ENCODE measurements around the gene FKTN. TPM values are rescaled to one million over a fixed set of nuclear protein-coding genes. Genes with fewer than 3 reads are reported as not detected.
"Not testable (repeated sequence)": the region's sequence is repeated elsewhere in the genome, so short reads cannot be mapped to it uniquely, and the experiment has no call there.

Gene FKTN
- total RNA-seq, 2 experiments from 2014 or later, result 15.8 to 20.7 TPM

DNA sequence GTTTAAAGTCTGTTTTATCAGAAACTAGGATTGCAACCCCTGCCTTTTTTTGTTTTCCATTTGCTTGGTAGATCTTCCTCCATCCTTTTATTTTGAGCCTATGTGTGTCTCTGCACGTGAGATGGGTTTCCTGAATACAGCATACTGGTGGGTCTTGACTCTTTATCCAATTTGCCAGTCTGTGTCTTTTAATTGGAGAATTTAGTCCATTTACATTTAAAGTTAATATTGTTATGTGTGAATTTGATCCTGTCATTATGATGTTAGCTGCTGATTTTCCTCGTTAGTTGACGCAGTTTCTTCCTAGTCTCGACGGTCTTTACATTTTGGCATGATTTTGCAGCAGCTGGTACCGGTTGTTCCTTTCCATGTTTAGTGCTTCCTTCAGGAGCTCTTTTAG lies 22.0 kb downstream of the FKTN start:
- not testable (repeated sequence) for H3K9me3 Mint-ChIP-seq, DNase-seq, H3K27me3 Mint-ChIP-seq, H3K27ac Mint-ChIP-seq, H3K4me3 Mint-ChIP-seq, H3K4me1 Mint-ChIP-seq
- H3K36me3 Mint-ChIP-seq, result peaks cover 28% of the 10 kb centered on the region

DNA sequence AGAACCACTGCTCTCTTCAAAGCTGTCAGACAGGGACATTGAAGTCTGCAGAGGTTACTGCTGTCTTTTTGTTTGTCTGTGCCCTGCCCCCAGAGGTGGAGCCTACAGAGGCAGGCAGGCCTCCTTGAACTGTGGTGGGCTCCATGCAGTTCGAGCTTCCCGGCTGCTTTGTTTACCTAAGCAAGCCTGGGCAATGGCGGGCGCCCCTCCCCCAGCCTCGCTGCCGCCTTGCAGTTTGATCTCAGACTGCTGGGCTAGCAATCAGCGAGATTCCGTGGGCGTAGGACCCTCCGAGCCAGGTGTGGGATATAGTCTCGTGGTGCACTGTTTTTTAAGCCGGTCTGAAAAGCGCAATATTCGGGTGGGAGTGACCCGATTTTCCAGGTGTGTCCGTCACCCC lies 23.6 kb downstream of the FKTN start:
- DNase-seq, H3K4me3 Mint-ChIP-seq, H3K9me3 Mint-ChIP-seq, H3K4me1 Mint-ChIP-seq, H3K27ac Mint-ChIP-seq, H3K27me3 Mint-ChIP-seq: not testable (repeated sequence)
- peaks cover 16% of the 10 kb centered on the region for H3K36me3 Mint-ChIP-seq

DNA sequence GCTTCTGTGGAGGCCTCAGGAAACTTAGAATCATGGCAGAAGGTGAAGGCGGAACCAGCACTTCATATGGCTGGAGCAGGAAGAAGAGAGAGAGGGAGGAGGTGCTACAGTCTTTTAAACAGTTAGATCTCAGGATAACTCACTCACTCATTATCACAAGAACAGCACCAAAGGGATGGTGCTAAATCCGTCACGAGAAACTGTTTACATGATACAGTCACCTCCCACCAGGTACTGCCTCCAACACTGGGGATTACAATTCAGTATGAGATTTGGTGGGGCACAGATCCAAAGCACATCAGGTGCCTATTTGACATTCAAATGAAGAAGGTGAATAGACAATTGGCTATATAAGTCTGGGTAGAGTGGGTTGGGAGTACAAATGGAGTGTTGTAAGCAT lies 35.2 kb downstream of the FKTN start:
- H3K36me3 Mint-ChIP-seq, result peaks cover 25% of the 10 kb centered on the region
- H3K4me3 Mint-ChIP-seq, result no peak overlapping the region
- no peaks in the 10 kb centered on the region for H3K4me1 Mint-ChIP-seq
- DNase-seq, result no peak
- H3K27me3 Mint-ChIP-seq, result no peaks in the 10 kb centered on the region
- peaks cover 15% of the 10 kb centered on the region for H3K9me3 Mint-ChIP-seq
- H3K27ac Mint-ChIP-seq, result no peak overlapping the region

DNA sequence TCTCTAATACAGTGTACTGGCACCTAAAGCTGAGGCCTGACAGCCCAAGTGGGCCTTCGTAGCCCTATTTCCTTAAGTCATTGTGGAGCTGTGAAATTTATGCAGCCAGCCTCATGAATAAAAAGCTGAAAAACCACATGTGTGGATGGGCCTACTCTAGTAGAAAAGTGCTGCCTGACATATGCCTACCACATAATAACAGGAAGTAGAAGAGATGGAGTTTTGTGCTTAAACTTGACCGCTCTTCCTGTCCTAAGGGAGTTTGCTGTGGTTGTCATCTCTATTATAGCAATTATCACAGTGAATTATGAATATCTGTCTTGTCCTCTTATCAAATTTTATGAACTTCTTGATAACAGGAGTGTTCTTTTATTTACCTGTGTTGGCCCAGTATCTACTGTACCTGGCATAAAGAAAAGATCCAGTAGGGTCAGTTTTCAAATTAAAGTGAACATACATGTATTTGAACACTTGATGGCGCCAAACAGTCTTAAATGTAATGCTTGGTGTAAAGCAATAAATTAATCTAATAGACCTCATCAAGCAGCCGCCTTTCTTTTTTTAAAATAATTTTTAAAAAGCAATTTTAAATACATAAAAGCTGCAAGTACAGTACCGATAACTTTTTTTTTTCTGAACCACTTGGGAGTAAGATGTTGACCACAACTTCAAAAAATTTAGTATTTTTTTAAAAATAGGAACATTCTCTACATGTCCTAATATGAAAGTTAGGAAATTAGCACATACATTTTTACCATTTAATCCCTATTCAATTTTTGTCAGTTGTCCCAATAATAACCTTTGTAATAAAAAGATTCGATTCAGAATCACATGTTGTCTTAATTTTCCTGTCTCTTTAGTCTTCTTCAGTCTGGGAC lies 51.0 kb downstream of the FKTN start:
- Mint-ChIP-seq H3K27me3 (no peaks in the 10 kb centered on the region), H3K27ac (no peak overlapping the region), H3K9me3 (no peaks in the 10 kb centered on the region), H3K4me3 (no peak overlapping the region), H3K36me3 (peaks cover 26% of the 10 kb centered on the region), H3K4me1 (no peaks in the 10 kb centered on the region)
- DNase-seq, result no peak

DNA sequence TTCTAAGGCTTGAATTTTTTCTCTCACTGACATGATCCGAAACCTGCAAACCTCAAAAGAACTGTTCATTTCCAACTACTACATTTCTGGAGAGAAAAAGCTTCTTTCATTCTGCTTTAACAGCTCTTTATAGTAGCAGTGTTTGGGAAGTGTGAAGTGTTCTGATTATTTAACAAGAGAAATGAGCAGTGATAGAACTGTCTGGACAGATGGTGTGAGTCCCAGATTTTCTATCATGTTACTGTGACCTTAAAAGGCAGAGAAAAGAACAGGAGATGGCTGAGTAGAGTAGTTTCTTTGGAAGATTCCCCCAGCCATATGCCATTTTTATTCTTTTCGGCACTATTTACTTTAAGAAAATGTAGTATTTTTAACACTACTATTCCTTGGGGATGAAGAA lies 63.1 kb downstream of the FKTN start:
- H3K27ac Mint-ChIP-seq, result no peak overlapping the region
- no peaks in the 10 kb centered on the region for H3K9me3 Mint-ChIP-seq
- no peak overlapping the region for H3K4me3 Mint-ChIP-seq
- H3K27me3 Mint-ChIP-seq, result no peaks in the 10 kb centered on the region
- no peaks in the 10 kb centered on the region for H3K4me1 Mint-ChIP-seq
- no peak for DNase-seq
- peaks cover 5% of the 10 kb centered on the region for H3K36me3 Mint-ChIP-seq

DNA sequence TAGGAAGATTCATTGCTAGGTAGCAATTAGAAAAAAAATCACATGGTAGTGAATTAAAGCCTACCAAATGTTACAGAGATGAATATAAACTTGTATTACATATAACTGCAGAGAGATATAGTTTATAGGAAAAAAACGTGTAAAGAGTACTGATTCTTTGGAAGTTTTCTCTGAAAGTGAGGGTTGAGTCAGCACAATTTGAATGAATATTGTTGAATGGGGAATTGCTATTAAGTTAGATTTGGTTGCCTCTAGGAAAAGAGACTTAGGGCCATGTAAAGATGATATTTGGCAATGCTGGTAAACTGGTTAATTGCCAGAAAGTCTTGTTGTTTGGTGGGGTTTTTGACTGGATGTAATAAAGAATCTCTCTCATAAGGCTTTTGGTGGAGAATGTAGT lies 67.2 kb downstream of the FKTN start:
- Mint-ChIP-seq H3K36me3 (peaks cover 34% of the 10 kb centered on the region), H3K4me1 (no peaks in the 10 kb centered on the region)

DNA sequence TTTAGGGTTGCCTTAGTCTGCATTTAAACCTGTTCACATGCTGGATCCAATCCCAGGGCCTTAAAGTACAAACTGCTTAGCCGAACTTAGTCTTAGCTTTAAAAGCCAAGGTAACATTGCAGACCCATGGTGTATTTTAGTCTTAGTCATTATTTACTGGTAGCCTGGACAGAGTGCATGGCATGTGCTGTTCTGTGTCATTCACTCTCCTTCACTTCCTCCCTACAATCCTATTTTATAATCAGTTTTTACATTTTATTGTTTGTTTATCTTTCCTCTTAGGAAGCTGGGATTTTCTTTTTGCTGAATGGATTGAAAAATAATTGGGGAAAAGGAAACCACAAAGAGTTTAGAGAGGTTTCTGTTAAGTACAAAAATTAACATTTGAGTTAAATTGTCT lies 74.9 kb downstream of the FKTN start:
- DNase-seq, result no peak
- Mint-ChIP-seq H3K4me3 (no peak overlapping the region), H3K27me3 (no peaks in the 10 kb centered on the region), H3K9me3 (peaks cover 3% of the 10 kb centered on the region), H3K27ac (no peak overlapping the region), H3K36me3 (peaks cover 33% of the 10 kb centered on the region), H3K4me1 (no peaks in the 10 kb centered on the region)

More for the DNA sequence above, 67.2 kb downstream of the FKTN start:
- H3K27me3 Mint-ChIP-seq, result no peaks in the 10 kb centered on the region
- peaks cover 2% of the 10 kb centered on the region for H3K9me3 Mint-ChIP-seq
- H3K4me3 Mint-ChIP-seq, result no peak overlapping the region
- no peak for DNase-seq
- no peak overlapping the region for H3K27ac Mint-ChIP-seq

DNA sequence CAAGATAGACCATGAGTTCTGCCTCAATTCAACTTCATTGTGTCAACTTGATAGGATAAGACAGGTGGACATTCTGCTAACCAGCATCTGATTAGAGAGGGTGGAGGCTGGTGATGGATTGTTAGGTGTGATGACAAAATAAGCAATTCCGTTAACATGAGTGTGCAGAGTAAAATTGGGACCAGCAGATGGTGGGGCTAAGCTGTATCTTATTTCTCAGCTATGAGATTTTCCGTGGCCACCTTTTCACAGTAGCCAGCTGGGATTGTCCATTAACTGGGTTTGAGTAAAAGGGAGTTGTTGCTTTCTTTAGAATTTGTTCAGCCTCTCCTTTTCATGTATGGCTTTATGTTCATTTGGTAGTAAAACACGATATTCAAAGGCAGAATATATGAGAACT lies 75.5 kb downstream of the FKTN start:
- Mint-ChIP-seq H3K4me3 (no peak overlapping the region), H3K36me3 (peaks cover 31% of the 10 kb centered on the region), H3K27me3 (no peaks in the 10 kb centered on the region), H3K27ac (no peak overlapping the region), H3K4me1 (no peaks in the 10 kb centered on the region), H3K9me3 (peaks cover 3% of the 10 kb centered on the region)
- DNase-seq, result no peak

DNA sequence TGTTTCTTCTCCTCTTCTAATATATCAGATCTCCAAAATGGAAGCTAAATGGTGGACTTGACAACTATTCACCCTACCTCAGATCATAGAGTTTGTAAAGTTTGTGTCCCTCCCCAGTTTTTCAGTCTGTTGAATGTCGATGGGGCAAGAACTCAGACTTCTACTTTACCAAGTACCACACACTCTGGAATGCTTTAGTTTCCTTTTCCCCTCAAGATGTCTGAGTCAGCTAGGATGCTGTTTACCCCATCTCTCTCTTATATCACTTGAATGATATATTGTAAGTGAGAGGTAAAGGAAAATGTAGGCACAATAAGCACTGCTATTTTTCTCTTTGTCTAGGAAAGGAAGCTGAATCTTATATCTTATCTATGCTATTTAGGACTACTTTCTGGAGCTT lies 78.4 kb downstream of the FKTN start:
- Mint-ChIP-seq H3K27ac (no peak overlapping the region), H3K27me3 (no peaks in the 10 kb centered on the region), H3K4me1 (peaks cover 2% of the 10 kb centered on the region), H3K36me3 (peaks cover 24% of the 10 kb centered on the region), H3K4me3 (no peak overlapping the region), H3K9me3 (no peaks in the 10 kb centered on the region)
- DNase-seq, result no peak

DNA sequence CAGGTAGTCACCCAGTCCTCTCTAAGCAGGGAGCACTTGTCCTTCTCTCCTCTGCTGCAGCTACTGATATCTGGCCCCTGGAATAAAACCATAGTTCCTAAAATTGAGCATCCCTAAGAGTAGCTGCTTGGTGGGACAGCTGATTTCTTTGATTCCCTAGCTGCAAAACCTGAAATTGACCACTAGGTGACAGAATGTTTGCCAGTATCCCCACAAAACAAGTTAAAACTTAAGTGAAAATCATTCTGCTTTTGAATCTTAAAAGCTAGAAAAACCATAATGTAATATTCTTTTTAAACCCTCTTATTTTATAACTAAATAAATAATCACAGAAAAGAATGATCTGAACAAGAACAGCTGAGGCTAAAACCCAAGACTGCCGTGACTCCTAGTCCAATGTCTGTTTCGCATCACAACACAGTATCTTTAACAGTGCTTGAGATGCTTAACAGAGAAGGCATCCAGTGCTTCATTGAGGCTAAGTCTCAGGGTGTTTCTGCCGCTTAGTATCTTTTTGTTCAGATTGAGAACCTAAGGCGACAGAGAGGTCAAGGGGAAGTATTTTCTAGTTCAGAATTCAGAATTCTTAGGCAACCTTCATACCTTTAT lies 80.0 kb downstream of the FKTN start:
- H3K4me3 Mint-ChIP-seq, result no peak overlapping the region
- H3K36me3 Mint-ChIP-seq, result peaks cover 32% of the 10 kb centered on the region
- no peak overlapping the region for H3K27ac Mint-ChIP-seq
- no peaks in the 10 kb centered on the region for H3K9me3 Mint-ChIP-seq
- peaks cover 2% of the 10 kb centered on the region for H3K4me1 Mint-ChIP-seq
- no peak for DNase-seq
- no peaks in the 10 kb centered on the region for H3K27me3 Mint-ChIP-seq

DNA sequence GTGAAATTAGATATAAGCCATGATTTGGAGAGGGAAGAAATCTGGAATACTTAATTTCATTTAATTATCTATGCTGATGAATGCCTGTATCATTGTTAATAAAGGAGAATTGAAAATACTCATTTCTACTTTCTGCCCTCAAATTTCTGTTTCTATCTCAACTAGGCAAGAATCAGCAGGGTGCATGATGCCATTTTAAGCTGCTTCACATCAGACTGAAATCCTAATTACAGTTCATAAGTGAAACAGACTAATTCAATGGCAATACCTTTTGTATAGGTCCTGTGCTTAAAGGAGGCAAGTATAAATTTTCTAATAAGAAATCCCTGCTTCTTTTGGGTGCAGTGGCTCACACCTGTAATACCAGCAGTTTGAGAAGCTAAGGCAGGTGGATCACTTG lies 82.0 kb downstream of the FKTN start:
- Mint-ChIP-seq H3K27me3 (no peaks in the 10 kb centered on the region), H3K27ac (no peak overlapping the region), H3K4me3 (no peak overlapping the region), H3K36me3 (peaks cover 33% of the 10 kb centered on the region), H3K9me3 (no peaks in the 10 kb centered on the region), H3K4me1 (peaks cover 2% of the 10 kb centered on the region)
- no peak for DNase-seq

DNA sequence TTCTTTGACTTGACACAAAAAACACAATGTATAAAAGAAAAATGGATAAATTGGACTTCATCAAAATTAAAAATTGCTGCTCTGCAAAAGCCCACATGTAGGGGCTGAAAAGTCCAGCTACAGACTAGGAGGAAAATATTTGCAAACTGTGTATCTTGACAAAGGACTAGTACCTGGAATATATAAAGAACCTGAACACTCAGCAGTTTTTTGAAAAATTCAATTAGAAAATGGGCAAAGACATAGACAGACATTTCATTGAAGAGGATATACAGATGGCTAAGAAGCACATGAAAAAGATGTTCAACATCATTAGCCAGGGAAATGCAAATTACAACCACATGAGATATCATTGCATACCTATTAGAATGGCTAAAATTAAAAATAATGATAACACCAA lies 85.9 kb downstream of the FKTN start:
- H3K4me3 Mint-ChIP-seq, result no peak overlapping the region
- no peaks in the 10 kb centered on the region for H3K9me3 Mint-ChIP-seq
- no peaks in the 10 kb centered on the region for H3K27me3 Mint-ChIP-seq
- peaks cover 21% of the 10 kb centered on the region for H3K36me3 Mint-ChIP-seq
- H3K4me1 Mint-ChIP-seq, result peaks cover 2% of the 10 kb centered on the region
- H3K27ac Mint-ChIP-seq, result no peak overlapping the region
- no peak for DNase-seq

DNA sequence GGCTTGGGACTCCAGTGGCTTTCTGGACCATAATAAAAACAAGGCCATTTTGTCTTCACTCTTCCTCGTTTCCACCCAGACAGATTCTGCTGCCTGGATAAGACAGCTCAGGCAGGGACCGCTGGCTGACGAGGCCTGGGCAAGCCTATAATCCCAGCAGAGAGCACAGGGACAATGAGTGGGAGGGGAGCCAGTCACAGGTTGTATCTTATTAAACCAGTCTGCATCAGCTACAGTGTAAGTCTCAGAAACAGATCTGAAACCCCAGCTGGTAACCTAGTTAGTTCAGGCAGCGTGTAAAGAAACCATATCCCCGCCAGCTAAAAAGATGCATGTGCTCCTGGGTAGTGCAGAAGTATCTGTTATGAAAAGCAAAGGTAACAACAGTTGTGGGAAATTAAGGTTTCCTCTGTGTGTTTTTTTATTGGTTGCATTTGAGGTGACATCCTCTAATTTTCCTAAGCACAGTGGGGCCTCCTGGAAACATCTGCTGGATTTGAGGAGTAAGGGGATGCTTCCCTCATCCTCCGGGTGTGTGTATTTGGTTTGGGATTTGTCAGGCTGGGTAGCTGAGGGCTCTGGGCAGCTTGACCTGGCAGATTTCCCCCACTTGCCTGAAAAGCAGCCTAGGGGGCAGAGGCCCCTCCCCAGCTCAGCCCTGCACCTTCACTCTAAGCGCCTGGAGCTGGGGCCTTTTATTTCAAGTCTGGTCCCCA lies 89.1 kb downstream of the FKTN start:
- Mint-ChIP-seq H3K9me3 (no peaks in the 10 kb centered on the region), H3K27ac (no peak overlapping the region), H3K4me1 (no peaks in the 10 kb centered on the region), H3K27me3 (no peaks in the 10 kb centered on the region), H3K36me3 (peaks cover 5% of the 10 kb centered on the region), H3K4me3 (no peak overlapping the region)
- no peak for DNase-seq

DNA sequence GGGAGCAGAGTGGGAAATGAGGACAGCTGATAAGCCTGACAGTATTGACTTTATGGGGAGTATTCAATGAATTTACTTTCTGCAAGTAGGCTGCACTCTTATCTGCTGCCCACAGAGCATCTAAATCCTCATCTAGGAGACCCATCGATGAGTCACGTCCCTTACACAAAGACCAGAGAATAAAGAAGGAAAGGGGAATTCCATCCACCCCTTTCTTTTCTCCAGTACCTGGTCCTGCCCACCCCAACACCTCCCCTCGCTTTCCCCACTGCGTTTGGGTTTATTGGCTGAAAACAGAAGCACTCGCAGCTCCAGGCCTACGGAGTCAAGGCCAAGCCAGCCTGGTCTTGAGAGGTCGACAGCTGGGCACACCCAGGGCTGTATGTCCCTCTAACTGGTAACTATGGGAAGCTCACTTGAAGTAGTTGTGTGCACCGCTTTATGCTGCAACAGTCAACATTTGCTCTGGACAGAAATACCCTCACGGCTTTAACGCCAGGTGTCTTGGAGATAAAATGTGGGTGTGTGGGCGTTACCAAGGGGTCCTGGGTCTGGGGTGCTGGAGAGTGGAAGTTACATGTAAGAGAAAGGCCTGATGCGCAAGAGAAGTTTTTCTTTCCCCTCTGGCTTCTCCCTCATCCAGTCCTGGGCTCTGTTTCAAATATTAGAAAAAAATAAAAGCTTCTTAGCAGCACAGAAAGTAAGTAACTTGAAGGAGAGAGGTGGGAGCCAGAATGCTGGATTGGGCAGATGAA lies 89.8 kb downstream of the FKTN start:
- H3K36me3 Mint-ChIP-seq, result peaks cover 3% of the 10 kb centered on the region
- no peaks in the 10 kb centered on the region for H3K9me3 Mint-ChIP-seq
- H3K4me3 Mint-ChIP-seq, result no peak overlapping the region
- no peaks in the 10 kb centered on the region for H3K27me3 Mint-ChIP-seq
- H3K4me1 Mint-ChIP-seq, result no peaks in the 10 kb centered on the region
- H3K27ac Mint-ChIP-seq, result no peak overlapping the region
- DNase-seq, result no peak

DNA sequence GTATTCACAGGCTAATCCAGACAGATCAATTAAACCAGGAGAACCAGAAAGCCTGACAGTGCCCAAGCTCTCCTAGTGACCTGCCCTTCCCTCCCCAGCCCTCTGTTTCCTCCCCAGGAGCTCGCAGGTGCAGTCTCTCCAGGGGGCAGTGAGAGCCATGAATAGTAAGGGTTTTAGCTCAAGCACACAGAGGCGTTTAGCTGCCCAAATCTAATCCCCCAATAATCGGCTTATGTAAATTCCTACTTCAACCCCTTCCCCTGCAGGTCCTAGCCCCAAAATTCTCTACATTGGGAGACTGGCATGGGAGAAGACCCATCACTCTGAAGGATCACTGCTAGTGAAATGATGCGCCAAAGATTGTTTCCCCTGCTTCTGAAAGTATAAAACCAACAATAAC lies 93.9 kb downstream of the FKTN start:
- H3K4me1 Mint-ChIP-seq, result peaks cover 4% of the 10 kb centered on the region
- H3K4me3 Mint-ChIP-seq, result no peak overlapping the region
- peaks cover 1% of the 10 kb centered on the region for H3K36me3 Mint-ChIP-seq
- DNase-seq, result no peak
- no peaks in the 10 kb centered on the region for H3K9me3 Mint-ChIP-seq
- no peak overlapping the region for H3K27ac Mint-ChIP-seq
- H3K27me3 Mint-ChIP-seq, result peaks cover 25% of the 10 kb centered on the region
